Sigmoid colon (tissue), 7 donors: Measurements from ENCODE around the gene COLEC12. TPM values are rescaled to one million over a fixed set of nuclear protein-coding genes. Genes with fewer than 3 reads are reported as not detected.

Source experiments
- DNase-seq: peaks from one replicate; pipeline ENCODE4 v3.0.0-alpha.2; 2019
- H3K27ac ChIP-seq, 4 donors: fragments of 200-600 bp; sonication (generic); one replicate each; pipeline ENCODE4 v1.5.1; 2016 to 2019; ENCODE audit warnings: mild to moderate bottlenecking in 1 of 4
- H3K27me3 ChIP-seq, 3 donors: fragments of 200-600 bp; sonication (generic); one replicate each; pipeline ENCODE4 v1.5.1; 2019; ENCODE audit warnings: mild to moderate bottlenecking in 1 of 3
- H3K36me3 ChIP-seq, 4 donors: fragments of 200-600 bp; sonication (generic); one replicate each; pipeline ENCODE4 v1.5.1; 2016 to 2019
- H3K4me1 ChIP-seq, 4 donors: fragments of 200-600 bp; sonication (generic); one replicate each; pipeline ENCODE4 v1.5.1; 2017 to 2019
- H3K4me3 ChIP-seq, 4 donors: fragments of 200-600 bp; sonication (generic); one replicate each; pipeline ENCODE4 v1.5.1; 2017 to 2019; ENCODE audit warnings: mild to moderate bottlenecking in 2 of 4, moderate library complexity in 1 of 4
- H3K9me3 ChIP-seq, 4 donors: fragments of 200-600 bp in 3 of 4; sonication (generic) in 3 of 4; one replicate each; pipeline versions ENCODE4 v1.5.1 to v1.6.1; 2013 to 2019
- EP300 ChIP-seq, 4 donors: sonication (generic); formaldehyde crosslinking; IDR thresholded peaks; one replicate each; pipeline ENCODE4 v1.6.1; 2017; ENCODE audit warnings: antibody characterized with exemption in 4 of 4
- POLR2A ChIP-seq, 2 donors: fragments of 450-650 bp; IDR thresholded peaks; one replicate each; pipeline ENCODE4 v1.6.1; 2016; ENCODE audit warnings: antibody characterized with exemption in 2 of 2, mild to moderate bottlenecking in 2 of 2, moderate library complexity in 2 of 2
- POLR2AphosphoS5 ChIP-seq, 4 donors: sonication (generic); formaldehyde crosslinking; IDR thresholded peaks; one replicate each; pipeline ENCODE4 v1.6.1; 2017; ENCODE audit warnings: antibody characterized with exemption in 4 of 4
- whole genome bisulfite sequencing, 2 donors: extraction: QIAGEN DNeasy Blood & Tissue Kit; methylation state at CpG; one replicate each; pipeline ENCODE4 v1.1.7; 2013; 5-methylcytosine and 5-hydroxymethylcytosine counted together
- intact Hi-C: fragments of 100-400 bp; cut with DNase I; formaldehyde crosslinking; loops from one replicate; pipeline ENCODE4 v1.15.1; 2023
- polyA plus RNA-seq, 3 donors: library from polyadenylated mRNA; stranded (reverse); fragments of 200-250 nt; gene quantifications; one replicate each; pipeline ENCODE4 v1.2.3, GENCODE V29; 2013
- total RNA-seq, 4 donors: library from RNA; depleted of rRNA; stranded (reverse); fragments of >200 nt; gene quantifications; one replicate each; pipeline ENCODE4 v1.1.0, GENCODE V29; 2016
- TF ChIP-seq, protein P1 (sequence below), 4 experiments: fragments of 450-650 bp in 3 of 4; fragments of 200-600 bp in 1 of 4; IDR thresholded peaks; one replicate each; pipeline ENCODE4 v1.5.1; 2016 to 2019; ENCODE audit warnings: antibody characterized with exemption in 4 of 4, mild to moderate bottlenecking in 3 of 4, moderate library complexity in 2 of 4
- donor health status: healthy with polysubstance abuse.
- donor health status: Bipolar disorder and iron deficiency.
- donor health status: healthy.

The COLEC12 gene
- total and polyA plus RNA-seq, 7 donors: 0.69 to 24.7 (median 15.9) TPM

DNA sequence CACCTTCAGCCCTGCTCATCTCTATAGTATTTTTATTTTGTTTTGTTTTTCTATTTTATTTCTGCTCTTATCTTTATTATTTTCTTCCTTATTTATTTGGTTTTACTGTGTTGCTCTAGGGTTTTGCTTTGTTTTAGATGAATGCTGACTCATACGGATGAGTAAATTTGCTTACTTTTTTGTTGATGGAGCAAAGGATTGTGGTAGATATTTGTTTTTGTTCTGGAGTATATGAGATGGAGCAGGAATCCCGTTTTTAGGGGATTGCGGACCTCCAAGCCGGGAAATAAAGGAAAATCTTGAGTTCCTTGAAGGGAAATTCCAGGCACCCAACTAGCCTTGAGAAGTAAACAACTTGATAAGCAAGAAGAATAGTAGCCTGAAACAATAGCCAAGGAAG lies 15.3 kb upstream of the COLEC12 start:
- Histone ChIP-seq H3K9me3 (no peaks in the 10 kb centered on the region), H3K36me3 (no peaks in the 10 kb centered on the region), H3K4me3 (no peak overlapping the region), H3K27ac (no peak overlapping the region), H3K4me1 (peaks cover 0 to 14% (median 14%) of the 10 kb centered on the region in 4 donors), H3K27me3 (no peaks in the 10 kb centered on the region)
- intact Hi-C loops: no loop called here
- no peak for DNase-seq
- TF ChIP-seq POLR2AphosphoS5 (IDR thresholded peaks at IDR 0.05) (no peak), POLR2A (IDR thresholded peaks at IDR 0.05) (no peak), EP300 (IDR thresholded peaks at IDR 0.05) (no peak)
- TF ChIP-seq, protein P1, sequence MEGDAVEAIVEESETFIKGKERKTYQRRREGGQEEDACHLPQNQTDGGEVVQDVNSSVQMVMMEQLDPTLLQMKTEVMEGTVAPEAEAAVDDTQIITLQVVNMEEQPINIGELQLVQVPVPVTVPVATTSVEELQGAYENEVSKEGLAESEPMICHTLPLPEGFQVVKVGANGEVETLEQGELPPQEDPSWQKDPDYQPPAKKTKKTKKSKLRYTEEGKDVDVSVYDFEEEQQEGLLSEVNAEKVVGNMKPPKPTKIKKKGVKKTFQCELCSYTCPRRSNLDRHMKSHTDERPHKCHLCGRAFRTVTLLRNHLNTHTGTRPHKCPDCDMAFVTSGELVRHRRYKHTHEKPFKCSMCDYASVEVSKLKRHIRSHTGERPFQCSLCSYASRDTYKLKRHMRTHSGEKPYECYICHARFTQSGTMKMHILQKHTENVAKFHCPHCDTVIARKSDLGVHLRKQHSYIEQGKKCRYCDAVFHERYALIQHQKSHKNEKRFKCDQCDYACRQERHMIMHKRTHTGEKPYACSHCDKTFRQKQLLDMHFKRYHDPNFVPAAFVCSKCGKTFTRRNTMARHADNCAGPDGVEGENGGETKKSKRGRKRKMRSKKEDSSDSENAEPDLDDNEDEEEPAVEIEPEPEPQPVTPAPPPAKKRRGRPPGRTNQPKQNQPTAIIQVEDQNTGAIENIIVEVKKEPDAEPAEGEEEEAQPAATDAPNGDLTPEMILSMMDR (IDR thresholded peaks at IDR 0.05): no peak
- 43 to 64% methylated on average over 4 of the region's 4 CpGs for WGBS, 2 donors

DNA sequence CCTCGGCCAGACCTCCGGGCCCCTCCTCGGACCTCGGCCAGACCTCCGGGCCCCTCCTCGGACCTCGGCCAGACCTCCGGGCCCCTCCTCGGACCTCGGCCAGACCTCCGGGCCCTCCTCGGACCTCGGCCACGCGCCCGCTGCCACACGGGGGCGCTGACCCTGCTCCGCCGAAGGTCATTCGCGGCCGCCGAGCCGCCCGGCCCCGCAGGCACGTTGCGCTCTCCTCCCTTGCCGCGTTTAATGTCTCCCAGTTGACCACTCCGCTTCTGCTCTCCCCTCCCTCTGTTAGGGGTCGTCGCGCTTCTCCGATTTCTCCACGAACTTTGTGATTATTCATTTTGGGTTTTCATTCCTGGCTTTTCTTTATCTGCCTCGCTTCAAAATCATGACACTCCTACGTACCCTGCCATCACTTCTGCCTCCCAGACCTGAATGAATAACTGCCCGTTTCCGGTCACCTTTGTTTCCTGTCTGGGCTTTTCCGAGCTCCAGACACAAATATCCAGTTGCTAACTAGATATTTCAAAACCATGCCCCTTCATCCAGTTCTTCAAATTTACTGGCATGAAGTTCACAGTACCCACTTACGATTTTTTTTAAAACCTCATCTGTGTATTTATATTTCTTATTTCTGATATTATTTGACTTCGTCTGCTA lies 14.8 kb upstream of the COLEC12 start:
- Histone ChIP-seq H3K27ac (no peak overlapping the region), H3K27me3 (no peaks in the 10 kb centered on the region), H3K9me3 (no peaks in the 10 kb centered on the region), H3K4me3 (no peak overlapping the region), H3K36me3 (no peaks in the 10 kb centered on the region), H3K4me1 (peaks cover 0 to 14% (median 14%) of the 10 kb centered on the region in 4 donors)
- WGBS, 2 donors: 90% methylated on average over 43 to 44 of the region's 44 CpGs
- intact Hi-C loops: no loop called here
- TF ChIP-seq POLR2AphosphoS5 (IDR thresholded peaks at IDR 0.05): no peak
- TF ChIP-seq, protein P1 (IDR thresholded peaks at IDR 0.05): no peak
- TF ChIP-seq POLR2A (IDR thresholded peaks at IDR 0.05): no peak
- TF ChIP-seq EP300 (IDR thresholded peaks at IDR 0.05): no peak
- no peak for DNase-seq

DNA sequence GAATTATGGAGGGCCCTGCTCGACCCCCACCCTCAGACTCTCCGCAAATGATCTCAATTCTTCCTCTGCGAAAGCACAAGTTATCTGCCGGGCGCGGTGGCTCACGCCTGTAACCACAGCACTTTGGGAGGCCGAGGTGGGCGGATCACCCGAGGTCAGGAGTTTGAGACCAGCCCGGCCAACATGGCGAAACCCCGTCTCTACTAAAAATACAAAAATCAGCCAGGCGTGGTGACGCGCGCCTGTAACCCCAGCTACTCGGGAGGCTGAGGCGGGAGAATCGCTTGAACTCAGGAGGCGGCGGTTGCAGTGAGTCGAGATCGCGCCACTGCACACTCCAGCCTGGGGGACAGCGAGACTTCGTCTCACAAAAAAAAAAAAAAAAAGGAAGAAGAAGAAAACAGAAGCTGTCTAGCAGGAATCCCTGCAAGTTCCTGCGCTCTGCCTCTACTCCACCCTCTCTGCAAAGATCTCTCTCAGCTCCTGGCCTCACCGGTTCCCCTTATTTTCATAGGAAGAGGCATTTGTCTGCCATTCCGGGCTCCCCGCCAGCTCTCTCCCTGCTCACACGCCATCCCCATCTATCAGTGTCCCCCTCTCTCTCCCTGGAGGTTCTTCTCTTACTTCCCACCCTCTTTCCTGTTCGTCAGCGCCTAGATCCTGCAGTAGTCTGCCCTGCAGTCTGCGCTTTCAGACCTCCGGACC lies 13.5 kb upstream of the COLEC12 start:
- H3K4me3 ChIP-seq: no peak overlapping the region
- TF ChIP-seq, protein P1 (IDR thresholded peaks at IDR 0.05): no peak
- no peak for TF ChIP-seq POLR2AphosphoS5 (IDR thresholded peaks at IDR 0.05)
- no peak for TF ChIP-seq EP300 (IDR thresholded peaks at IDR 0.05)
- TF ChIP-seq POLR2A (IDR thresholded peaks at IDR 0.05): no peak
- H3K27ac ChIP-seq: no peak overlapping the region
- 93 to 94% methylated on average over 36 of the region's 36 CpGs for WGBS, 2 donors
- peaks cover 0 to 9% (median 7%) of the 10 kb centered on the region in 4 donors for H3K4me1 ChIP-seq
- H3K36me3 ChIP-seq: no peaks in the 10 kb centered on the region
- no peak for DNase-seq
- intact Hi-C loops: no loop called here
- no peaks in the 10 kb centered on the region for H3K9me3 ChIP-seq
- H3K27me3 ChIP-seq: no peaks in the 10 kb centered on the region

DNA sequence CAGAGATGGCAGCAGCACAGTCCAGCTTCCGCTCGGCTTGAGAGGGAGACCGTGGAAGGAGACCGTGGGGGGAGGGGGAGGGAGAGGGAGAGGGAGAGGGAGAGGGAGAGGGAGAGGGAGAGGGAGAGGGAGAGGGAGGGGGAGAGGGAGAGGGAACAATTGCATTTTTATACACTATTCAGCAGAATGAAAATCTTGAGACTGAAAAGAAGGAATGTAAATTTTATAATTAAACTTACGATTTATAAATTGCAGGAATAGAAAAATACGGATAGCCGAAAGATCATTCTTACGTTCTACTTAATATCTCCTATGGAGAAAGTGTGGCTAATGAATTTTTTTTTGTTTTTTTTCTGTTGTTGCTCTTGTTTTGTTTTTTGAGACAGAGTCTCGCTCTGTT lies 12.5 kb upstream of the COLEC12 start:
- no peak for DNase-seq
- H3K27me3 ChIP-seq: no peaks in the 10 kb centered on the region
- no peaks in the 10 kb centered on the region for H3K9me3 ChIP-seq
- WGBS, 2 donors: 95 to 97% methylated on average over 8 of the region's 9 CpGs
- H3K4me3 ChIP-seq: no peak overlapping the region
- TF ChIP-seq POLR2A (IDR thresholded peaks at IDR 0.05) (no peak), EP300 (IDR thresholded peaks at IDR 0.05) (no peak), POLR2AphosphoS5 (IDR thresholded peaks at IDR 0.05) (no peak)
- TF ChIP-seq, protein P1 (IDR thresholded peaks at IDR 0.05): no peak
- H3K36me3 ChIP-seq: no peaks in the 10 kb centered on the region
- no peak overlapping the region for H3K27ac ChIP-seq
- intact Hi-C loops: no loop called here
- H3K4me1 ChIP-seq: no peaks in the 10 kb centered on the region
